Uterus (tissue), 2 donors: ENCODE results near the gene DDX42.

Experiments
- POLR2A ChIP-seq, 2 donors: fragments of 450-650 bp; IDR thresholded peaks; one replicate each; pipeline ENCODE4 v1.6.1; 2016; ENCODE audit warnings: antibody characterized with exemption in 2 of 2, mild to moderate bottlenecking in 1 of 2, moderate library complexity in 1 of 2
- TF ChIP-seq, protein P1 (sequence below), 4 experiments: fragments of 200-600 bp in 2 of 4; fragments of 450-650 bp in 2 of 4; sonication (generic) in 2 of 4; IDR thresholded peaks; one replicate each; pipeline ENCODE4 v1.5.1; 2016 to 2019; ENCODE audit warnings: antibody characterized with exemption in 4 of 4, mild to moderate bottlenecking in 2 of 4, moderate library complexity in 1 of 4

DNA sequence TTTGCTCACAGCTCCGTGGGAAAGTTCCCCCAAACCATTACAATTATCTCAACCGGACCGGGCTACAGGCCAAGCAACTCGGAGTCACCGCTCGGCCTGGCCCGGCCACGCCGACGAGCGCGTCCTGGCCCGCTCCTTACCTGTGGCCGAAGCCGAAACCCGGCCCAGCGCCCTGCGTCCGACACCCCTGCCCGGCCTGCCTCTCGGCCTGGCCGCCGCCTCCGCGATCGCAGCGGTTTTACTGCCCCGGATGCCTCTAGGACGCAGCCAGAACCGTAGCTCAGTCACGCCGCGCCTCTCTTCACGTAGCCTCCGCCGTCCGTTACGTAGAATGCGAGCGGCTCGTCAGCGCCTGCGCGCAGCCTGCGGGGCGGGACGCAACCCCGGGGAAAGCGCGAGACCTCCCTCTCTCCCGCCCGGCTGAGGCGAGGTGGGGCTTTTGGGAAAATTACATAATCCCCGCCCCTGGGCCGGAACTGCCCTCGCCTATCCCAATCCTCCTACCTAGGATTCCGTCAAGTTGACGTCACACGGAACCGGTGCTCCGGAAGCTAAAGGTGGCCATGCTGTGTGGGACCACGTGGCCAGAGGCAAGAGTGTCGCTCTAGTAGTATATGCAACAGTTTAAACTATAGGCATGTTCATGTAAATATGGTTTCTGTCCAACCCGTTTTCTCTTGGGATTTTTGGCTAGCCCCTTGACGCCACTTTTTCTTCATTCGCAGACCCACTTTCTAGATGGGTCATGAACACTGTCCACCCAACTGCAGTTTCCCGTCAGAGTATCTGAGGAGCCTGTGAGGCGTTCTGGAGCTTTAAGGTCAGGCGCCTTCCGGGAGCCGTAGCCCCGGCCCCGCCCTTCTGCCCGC is 464 bp upstream of the DDX42 start, which contains the start of gene CCDC47:
- peak; percentile 95 to 98 for TF ChIP-seq POLR2A (IDR thresholded peaks at IDR 0.05)
- TF ChIP-seq, protein P1, sequence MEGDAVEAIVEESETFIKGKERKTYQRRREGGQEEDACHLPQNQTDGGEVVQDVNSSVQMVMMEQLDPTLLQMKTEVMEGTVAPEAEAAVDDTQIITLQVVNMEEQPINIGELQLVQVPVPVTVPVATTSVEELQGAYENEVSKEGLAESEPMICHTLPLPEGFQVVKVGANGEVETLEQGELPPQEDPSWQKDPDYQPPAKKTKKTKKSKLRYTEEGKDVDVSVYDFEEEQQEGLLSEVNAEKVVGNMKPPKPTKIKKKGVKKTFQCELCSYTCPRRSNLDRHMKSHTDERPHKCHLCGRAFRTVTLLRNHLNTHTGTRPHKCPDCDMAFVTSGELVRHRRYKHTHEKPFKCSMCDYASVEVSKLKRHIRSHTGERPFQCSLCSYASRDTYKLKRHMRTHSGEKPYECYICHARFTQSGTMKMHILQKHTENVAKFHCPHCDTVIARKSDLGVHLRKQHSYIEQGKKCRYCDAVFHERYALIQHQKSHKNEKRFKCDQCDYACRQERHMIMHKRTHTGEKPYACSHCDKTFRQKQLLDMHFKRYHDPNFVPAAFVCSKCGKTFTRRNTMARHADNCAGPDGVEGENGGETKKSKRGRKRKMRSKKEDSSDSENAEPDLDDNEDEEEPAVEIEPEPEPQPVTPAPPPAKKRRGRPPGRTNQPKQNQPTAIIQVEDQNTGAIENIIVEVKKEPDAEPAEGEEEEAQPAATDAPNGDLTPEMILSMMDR (IDR thresholded peaks at IDR 0.05), result peak in 1 of 4 experiments; percentile 9
